Measurements from ENCODE around the gene MAG.

The MAG gene

GRCh38 chr19:35309481-35310279 lies 17.7 kb downstream of the MAG start:
- CTCF ChIA-PET, result interaction anchor here (0.5 to 2.4 kb wide), 6 partner anchors 10 to 186 kb away, joined by 3 to 11 read pairs (median 3); no protein-coding TSS in a partner anchor
- POLR2A ChIA-PET, result no interaction called here

More at GRCh38 chr19:35309481-35310279, 17.7 kb downstream of the MAG start:
- Histone ChIP-seq H3K36me3 (ENCODE audit: control insufficient read depth in 2 of 2, insufficient read depth in 1 of 2, low read length in 2 of 2) (no peaks in the 10 kb centered on the region), H3K27ac (ENCODE audit: extremely low read depth, low read depth, low read length) (no peak overlapping the region), H3K4me1 (ENCODE audit: control insufficient read depth, insufficient read depth, low read length) (no peaks in the 10 kb centered on the region), H3K9me3 (ENCODE audit: control insufficient read depth, insufficient read depth, low read depth, low read length) (no peaks in the 10 kb centered on the region), H3K4me3 (ENCODE audit: low read depth, low read length) (no peak overlapping the region)
- TF ChIP-seq ATF2 (tag by site-specific recombination; IDR thresholded peaks at IDR 0.05; ENCODE audit: low read depth) (no peak), REPIN1 (tag by site-specific recombination; IDR thresholded peaks at IDR 0.05; ENCODE audit: low read depth) (no peak), ZFP69B (tag by site-specific recombination; IDR thresholded peaks at IDR 0.05) (no peak), KLF17 (tag by site-specific recombination; IDR thresholded peaks at IDR 0.05) (no peak), ZNF121 (tag by site-specific recombination; IDR thresholded peaks at IDR 0.05) (no peak), ZNF23 (tag by site-specific recombination; IDR thresholded peaks at IDR 0.05; ENCODE audit: borderline replicate concordance) (no peak), AEBP2 (tag by site-specific recombination; IDR thresholded peaks at IDR 0.05; ENCODE audit: borderline replicate concordance) (no peak), ZNF747 (tag by site-specific recombination; IDR thresholded peaks at IDR 0.05) (no peak), ZNF521 (tag by site-specific recombination; IDR thresholded peaks at IDR 0.05) (no peak), ZNF211 (tag by site-specific recombination; IDR thresholded peaks at IDR 0.05; ENCODE audit: low read depth) (no peak), PRDM2 (tag by site-specific recombination; IDR thresholded peaks at IDR 0.05; ENCODE audit: borderline replicate concordance) (no peak), KLF9 (tag by site-specific recombination; IDR thresholded peaks at IDR 0.05; ENCODE audit: low read depth) (no peak), ZNF704 (tag by site-specific recombination; IDR thresholded peaks at IDR 0.05) (no peak), ZNF292 (tag by site-specific recombination; IDR thresholded peaks at IDR 0.05; ENCODE audit: borderline replicate concordance, low read depth) (no peak)
